ENCODE results near the gene STRIP1.

DNA sequence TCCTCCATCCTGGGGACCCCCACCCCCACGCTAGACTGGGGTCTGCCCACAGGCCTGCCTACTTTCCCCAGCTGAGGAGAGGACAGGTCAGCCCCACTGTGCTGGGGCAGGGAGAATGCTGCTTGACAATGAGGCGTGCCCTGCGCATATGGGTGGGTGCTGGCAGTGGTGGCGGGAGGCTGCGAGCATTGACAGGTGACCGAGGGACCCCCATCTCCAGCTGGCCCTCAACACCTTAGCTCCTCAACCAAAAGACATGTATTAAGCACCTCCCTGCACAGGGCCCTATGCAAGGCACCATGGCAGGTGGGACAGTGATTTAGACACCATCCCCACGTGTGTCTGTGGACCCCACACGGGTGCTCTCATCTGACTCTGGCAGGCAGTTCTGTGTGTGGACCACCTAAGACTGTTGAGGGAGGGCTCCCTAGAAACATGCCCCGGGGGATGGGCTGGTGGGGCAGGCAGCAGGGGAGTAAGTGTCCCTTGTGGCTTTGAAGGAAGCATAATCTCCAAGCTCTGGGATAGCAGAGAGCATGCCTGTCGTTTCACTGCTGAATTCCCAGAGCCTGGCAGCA is 54.4 kb downstream of the STRIP1 start:
- TF ChIP-seq ZNF274 (IDR thresholded peaks at IDR 0.05; ENCODE audit: low read depth, low read length): no peak
- TF ChIP-seq SUZ12 (IDR thresholded peaks at IDR 0.05; ENCODE audit: extremely low read depth, insufficient read depth, insufficient read length): no peak
- no peak for TF ChIP-seq YY1 (IDR thresholded peaks at IDR 0.05; ENCODE audit: insufficient read depth, insufficient read length)
